CD4-positive, CD25-positive, alpha-beta regulatory T cell (primary cell): ENCODE data around the gene COL6A6. TPM values are rescaled to one million over a fixed set of nuclear protein-coding genes. Genes with fewer than 3 reads are reported as not detected.
A peak's percentile ranks its signal among the peaks of the same experiment; 100 is the strongest.

Experiments used
- ATAC-seq, 2 donors: fragments of 150-1000 bp; cut with Tn5 transposase; one replicate each; pipeline ENCODE4 v1.10.0; 2021; ENCODE audit warnings: low read depth in 2 of 2, moderate number of reproducible peaks in 2 of 2, moderate library complexity in 1 of 2
- DNase-seq, 3 donors: peaks; one replicate each; pipeline versions ENCODE4 v3.0.0 to v3.0.0-alpha.2; 2012 to 2022; ENCODE audit warnings: mixed read lengths in 1 of 3
- H3K27ac ChIP-seq: one replicate; pipeline ENCODE4 v1.7.0; 2013; ENCODE audit warnings: mild to moderate bottlenecking, low read length; ENCODE audit not compliant: insufficient read depth, poor library complexity, severe bottlenecking
- H3K27me3 ChIP-seq: one replicate; pipeline ENCODE4 v1.7.0; 2013; ENCODE audit warnings: low read length; ENCODE audit not compliant: control insufficient read depth, insufficient read depth
- H3K36me3 ChIP-seq: one replicate; pipeline ENCODE4 v1.7.0; 2013; ENCODE audit warnings: mild to moderate bottlenecking, low read length, moderate library complexity; ENCODE audit not compliant: control insufficient read depth, insufficient read depth
- H3K4me1 ChIP-seq: 2 replicates; pipeline ENCODE4 v1.7.0; 2013; ENCODE audit warnings: mild to moderate bottlenecking, low read length; ENCODE audit not compliant: insufficient read depth, control insufficient read depth, poor library complexity, severe bottlenecking
- H3K4me3 ChIP-seq: one replicate; pipeline ENCODE4 v1.7.0; 2013; ENCODE audit warnings: low read depth, mild to moderate bottlenecking, low read length, moderate library complexity
- H3K9me3 ChIP-seq, 2 experiments: 1 replicate in 1 of 2; 2 replicates in 1 of 2; pipeline ENCODE4 v1.7.0; 2013; ENCODE audit warnings: low read length in 2 of 2, mild to moderate bottlenecking in 1 of 2, moderate library complexity in 1 of 2; ENCODE audit not compliant: control insufficient read depth in 2 of 2
- H3K27ac Mint-ChIP-seq, 3 donors: one replicate each; pipeline ENCODE4 v1.8.0; 2020 to 2022; ENCODE audit warnings: mild to moderate bottlenecking in 3 of 3, mixed read lengths in 3 of 3, moderate library complexity in 2 of 3
- H3K27me3 Mint-ChIP-seq: one replicate; pipeline ENCODE4 v1.8.0; 2022; ENCODE audit warnings: mild to moderate bottlenecking, mixed read lengths
- H3K36me3 Mint-ChIP-seq: one replicate; pipeline ENCODE4 v1.8.0; 2020; ENCODE audit warnings: mixed read lengths
- H3K4me1 Mint-ChIP-seq, 4 donors: one replicate each; pipeline ENCODE4 v1.8.0; 2020 to 2022; ENCODE audit warnings: mixed read lengths in 4 of 4, mild to moderate bottlenecking in 1 of 4
- H3K4me3 Mint-ChIP-seq, 4 donors: one replicate each; pipeline ENCODE4 v1.8.0; 2020 to 2022; ENCODE audit warnings: mild to moderate bottlenecking in 4 of 4, mixed read lengths in 4 of 4, moderate library complexity in 3 of 4
- H3K9me3 Mint-ChIP-seq, 7 donors: one replicate each; pipeline ENCODE4 v1.8.0; 2020 to 2022; ENCODE audit warnings: mixed read lengths in 7 of 7, mild to moderate bottlenecking in 3 of 7, moderate library complexity in 2 of 7
- polyA plus RNA-seq, 4 donors: library from polyadenylated mRNA; unstranded; fragments of 300-500 nt; fragmentation: Illumina TruSeq; gene quantifications; one replicate each; pipeline ENCODE4 v1.2.3, GENCODE V29; 2021
- total RNA-seq: library from RNA; stranded (reverse); gene quantifications from one replicate; pipeline ENCODE4 v1.2.3, GENCODE V29; 2022

COL6A6 gene
- total and polyA plus RNA-seq, 5 donors from 2014 or later, result not detected

- Histone ChIP-seq H3K27me3 (peaks cover 9% of the 10 kb centered on the region), H3K9me3 (no peaks in the 10 kb centered on the region), H3K27ac (no peak overlapping the region), H3K36me3 (no peaks in the 10 kb centered on the region), H3K4me1 (no peaks in the 10 kb centered on the region), H3K4me3 (no peak overlapping the region)
- Mint-ChIP-seq H3K36me3 (no peaks in the 10 kb centered on the region), H3K27ac (no peak overlapping the region), H3K9me3 (peaks cover 0 to 4% (median 0%) of the 10 kb centered on the region in 7 donors), H3K4me3 (no peak overlapping the region), H3K4me1 (peaks cover 0 to 2% (median 0%) of the 10 kb centered on the region in 4 donors), H3K27me3 (peaks cover 18% of the 10 kb centered on the region)
- ATAC-seq, result no peak
- DNase-seq, result no peak
Observed at GRCh38 chr3:130517602-130518001, 625 bp downstream of the COL6A6 start.

GRCh38 chr3:130519754-130520153 lies 2.8 kb downstream of the COL6A6 start:
- Histone ChIP-seq H3K4me3 (no peak overlapping the region), H3K36me3 (no peaks in the 10 kb centered on the region), H3K9me3 (no peaks in the 10 kb centered on the region), H3K27me3 (peaks cover 9% of the 10 kb centered on the region), H3K4me1 (no peaks in the 10 kb centered on the region), H3K27ac (no peak overlapping the region)
- peaks cover 0 to 2% (median 0%) of the 10 kb centered on the region in 4 donors for H3K4me1 Mint-ChIP-seq
- H3K4me3 Mint-ChIP-seq, result no peak overlapping the region
- H3K27me3 Mint-ChIP-seq, result peaks cover 21% of the 10 kb centered on the region
- no peak for DNase-seq
- H3K9me3 Mint-ChIP-seq, result peaks cover 0 to 2% (median 0%) of the 10 kb centered on the region in 7 donors
- no peak overlapping the region for H3K27ac Mint-ChIP-seq
- H3K36me3 Mint-ChIP-seq, result peaks cover 5% of the 10 kb centered on the region
- ATAC-seq, result no peak

GRCh38 chr3:130522399-130522798 lies 5.4 kb downstream of the COL6A6 start:
- Histone ChIP-seq H3K36me3 (no peaks in the 10 kb centered on the region), H3K27me3 (peaks cover 6% of the 10 kb centered on the region), H3K27ac (no peak overlapping the region), H3K4me1 (no peaks in the 10 kb centered on the region), H3K4me3 (no peak overlapping the region), H3K9me3 (no peaks in the 10 kb centered on the region)
- no peak for DNase-seq
- Mint-ChIP-seq H3K27ac (no peak overlapping the region), H3K36me3 (peaks cover 9% of the 10 kb centered on the region), H3K4me1 (peaks cover 0 to 2% (median 0%) of the 10 kb centered on the region in 4 donors), H3K27me3 (peaks cover 21% of the 10 kb centered on the region), H3K4me3 (no peak overlapping the region), H3K9me3 (peaks cover 0 to 2% (median 0%) of the 10 kb centered on the region in 7 donors)
- ATAC-seq, result no peak

GRCh38 chr3:130527426-130527825 lies 10.4 kb downstream of the COL6A6 start:
- Histone ChIP-seq H3K27ac (no peak overlapping the region), H3K27me3 (peaks cover 6% of the 10 kb centered on the region), H3K36me3 (no peaks in the 10 kb centered on the region), H3K9me3 (no peaks in the 10 kb centered on the region), H3K4me3 (no peak overlapping the region), H3K4me1 (peaks cover 5% of the 10 kb centered on the region)
- ATAC-seq (no peak), DNase-seq (no peak)
- Mint-ChIP-seq H3K27ac (no peak overlapping the region), H3K4me3 (no peak overlapping the region), H3K9me3 (no peaks in the 10 kb centered on the region), H3K4me1 (peaks cover 0 to 25% (median 11%) of the 10 kb centered on the region in 4 donors), H3K27me3 (peaks cover 14% of the 10 kb centered on the region), H3K36me3 (peaks cover 9% of the 10 kb centered on the region)

- Histone ChIP-seq H3K27ac (no peak overlapping the region), H3K4me1 (peaks cover 5% of the 10 kb centered on the region), H3K9me3 (no peaks in the 10 kb centered on the region), H3K4me3 (no peak overlapping the region), H3K36me3 (no peaks in the 10 kb centered on the region), H3K27me3 (peaks cover 6% of the 10 kb centered on the region)
- no peak overlapping the region for H3K4me3 Mint-ChIP-seq
- no peak for DNase-seq
- H3K36me3 Mint-ChIP-seq, result peaks cover 4% of the 10 kb centered on the region
- ATAC-seq, result no peak
- peak overlapping the region in 1 of 3 donors; percentile 66 for H3K27ac Mint-ChIP-seq
- no peaks in the 10 kb centered on the region for H3K9me3 Mint-ChIP-seq
- peaks cover 0 to 25% (median 11%) of the 10 kb centered on the region in 4 donors for H3K4me1 Mint-ChIP-seq
- H3K27me3 Mint-ChIP-seq, result peaks cover 14% of the 10 kb centered on the region
Observed at GRCh38 chr3:130528120-130528519, 11.1 kb downstream of the COL6A6 start.

- Histone ChIP-seq H3K4me3 (peak overlapping the region; percentile 34), H3K36me3 (no peaks in the 10 kb centered on the region), H3K27ac (no peak overlapping the region), H3K4me1 (peaks cover 5% of the 10 kb centered on the region), H3K27me3 (peaks cover 6% of the 10 kb centered on the region), H3K9me3 (no peaks in the 10 kb centered on the region)
- peak overlapping the region; percentile 12 to 95 (median 88) for H3K27ac Mint-ChIP-seq
- DNase-seq, result no peak
- H3K4me3 Mint-ChIP-seq, result peak overlapping the region in 3 of 4 donors; percentile 39 to 69 (median 64)
- H3K4me1 Mint-ChIP-seq, result peaks cover 0 to 25% (median 11%) of the 10 kb centered on the region in 4 donors
- peaks cover 20% of the 10 kb centered on the region for H3K27me3 Mint-ChIP-seq
- ATAC-seq, result no peak
- peaks cover 4% of the 10 kb centered on the region for H3K36me3 Mint-ChIP-seq
- no peaks in the 10 kb centered on the region for H3K9me3 Mint-ChIP-seq
Observed at GRCh38 chr3:130529486-130530215, 12.7 kb downstream of the COL6A6 start.

- H3K36me3 Mint-ChIP-seq, result no peaks in the 10 kb centered on the region
- peaks cover 0 to 1% (median 0%) of the 10 kb centered on the region in 7 donors for H3K9me3 Mint-ChIP-seq
- peaks cover 0 to 21% (median 11%) of the 10 kb centered on the region in 4 donors for H3K4me1 Mint-ChIP-seq
- no peak overlapping the region for H3K4me3 ChIP-seq
- no peak for DNase-seq
- no peak overlapping the region for H3K4me3 Mint-ChIP-seq
- no peaks in the 10 kb centered on the region for H3K36me3 ChIP-seq
- H3K27ac Mint-ChIP-seq, result no peak overlapping the region
- H3K9me3 ChIP-seq, result no peaks in the 10 kb centered on the region
- no peak for ATAC-seq
- H3K27me3 ChIP-seq, result peaks cover 1% of the 10 kb centered on the region
- H3K27ac ChIP-seq, result no peak overlapping the region
- peaks cover 18% of the 10 kb centered on the region for H3K27me3 Mint-ChIP-seq
- H3K4me1 ChIP-seq, result peaks cover 5% of the 10 kb centered on the region
Observed at GRCh38 chr3:130533247-130533646, 16.3 kb downstream of the COL6A6 start.
